KMS-11 (cell line): ENCODE results near the gene SPEM1.

ENCODE experiments used
- H2AFZ ChIP-seq: fragments of 200-600 bp; sonication (generic); 2 replicates; pipeline ENCODE4 v1.6.1; 2016; ENCODE audit warnings: antibody characterized with exemption, mixed run types, low read depth
- H3K27ac ChIP-seq: fragments of 200-600 bp; sonication (generic); 2 replicates; pipeline ENCODE4 v1.6.1; 2016; ENCODE audit warnings: mild to moderate bottlenecking, mixed run types
- H3K27me3 ChIP-seq: fragments of 200-600 bp; sonication (generic); 2 replicates; pipeline ENCODE4 v1.6.1; 2017; ENCODE audit warnings: mild to moderate bottlenecking, low read depth, mixed run types, moderate library complexity; ENCODE audit not compliant: insufficient read depth
- H3K36me3 ChIP-seq: fragments of 200-600 bp; sonication (generic); 2 replicates; pipeline ENCODE4 v1.6.1; 2017; ENCODE audit warnings: mild to moderate bottlenecking, mixed run types; ENCODE audit not compliant: insufficient read depth
- H3K4me1 ChIP-seq: fragments of 200-600 bp; sonication (generic); 2 replicates; pipeline ENCODE4 v1.6.1; 2016; ENCODE audit warnings: mild to moderate bottlenecking, low read depth, mixed run types; ENCODE audit not compliant: poor library complexity, severe bottlenecking
- H3K4me2 ChIP-seq: fragments of 200-600 bp; sonication (generic); 2 replicates; pipeline ENCODE4 v1.7.0; 2016; ENCODE audit warnings: mild to moderate bottlenecking, mixed run types
- H3K4me3 ChIP-seq: fragments of 200-600 bp; sonication (generic); IDR thresholded peaks from 2 replicates; pipeline ENCODE4 v1.6.1; 2017; ENCODE audit warnings: low read depth, low read length, mixed read lengths; ENCODE audit not compliant: insufficient read depth
- H3K79me2 ChIP-seq: fragments of 200-600 bp; sonication (generic); 2 replicates; pipeline ENCODE4 v1.6.1; 2016; ENCODE audit warnings: low read depth, mixed run types; ENCODE audit not compliant: insufficient read depth
- H3K9ac ChIP-seq: fragments of 200-600 bp; sonication (generic); 2 replicates; pipeline ENCODE4 v1.6.1; 2016; ENCODE audit warnings: mild to moderate bottlenecking, mixed run types
- H4K20me1 ChIP-seq: fragments of 200-600 bp; sonication (generic); 2 replicates; pipeline ENCODE4 v1.6.1; 2016; ENCODE audit warnings: mild to moderate bottlenecking, mixed run types; ENCODE audit not compliant: insufficient read depth
- TF ChIP-seq, protein P1 (sequence below): fragments of 200-600 bp; sonication (generic); conservative IDR thresholded peaks from 2 replicates; pipeline ENCODE4 v1.6.1; 2017; ENCODE audit warnings: low read depth, mild to moderate bottlenecking, antibody characterized with exemption, low read length, moderate library complexity, mixed read lengths

Gene SPEM1

GRCh38 chr17:7414837-7415236, 5.3 kb upstream of the SPEM1 start:
- no peaks in the 10 kb centered on the region for H3K79me2 ChIP-seq
- TF ChIP-seq, protein P1, sequence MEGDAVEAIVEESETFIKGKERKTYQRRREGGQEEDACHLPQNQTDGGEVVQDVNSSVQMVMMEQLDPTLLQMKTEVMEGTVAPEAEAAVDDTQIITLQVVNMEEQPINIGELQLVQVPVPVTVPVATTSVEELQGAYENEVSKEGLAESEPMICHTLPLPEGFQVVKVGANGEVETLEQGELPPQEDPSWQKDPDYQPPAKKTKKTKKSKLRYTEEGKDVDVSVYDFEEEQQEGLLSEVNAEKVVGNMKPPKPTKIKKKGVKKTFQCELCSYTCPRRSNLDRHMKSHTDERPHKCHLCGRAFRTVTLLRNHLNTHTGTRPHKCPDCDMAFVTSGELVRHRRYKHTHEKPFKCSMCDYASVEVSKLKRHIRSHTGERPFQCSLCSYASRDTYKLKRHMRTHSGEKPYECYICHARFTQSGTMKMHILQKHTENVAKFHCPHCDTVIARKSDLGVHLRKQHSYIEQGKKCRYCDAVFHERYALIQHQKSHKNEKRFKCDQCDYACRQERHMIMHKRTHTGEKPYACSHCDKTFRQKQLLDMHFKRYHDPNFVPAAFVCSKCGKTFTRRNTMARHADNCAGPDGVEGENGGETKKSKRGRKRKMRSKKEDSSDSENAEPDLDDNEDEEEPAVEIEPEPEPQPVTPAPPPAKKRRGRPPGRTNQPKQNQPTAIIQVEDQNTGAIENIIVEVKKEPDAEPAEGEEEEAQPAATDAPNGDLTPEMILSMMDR, result no peak
- no peak overlapping the region for H2AFZ ChIP-seq
- no peak overlapping the region for H3K9ac ChIP-seq
- no peaks in the 10 kb centered on the region for H3K36me3 ChIP-seq
- no peaks in the 10 kb centered on the region for H3K27me3 ChIP-seq
- H4K20me1 ChIP-seq, result no peaks in the 10 kb centered on the region
- H3K27ac ChIP-seq, result no peak overlapping the region
- H3K4me3 ChIP-seq, result no peak overlapping the region
- no peaks in the 10 kb centered on the region for H3K4me1 ChIP-seq
- H3K4me2 ChIP-seq, result no peak overlapping the region

DNA sequence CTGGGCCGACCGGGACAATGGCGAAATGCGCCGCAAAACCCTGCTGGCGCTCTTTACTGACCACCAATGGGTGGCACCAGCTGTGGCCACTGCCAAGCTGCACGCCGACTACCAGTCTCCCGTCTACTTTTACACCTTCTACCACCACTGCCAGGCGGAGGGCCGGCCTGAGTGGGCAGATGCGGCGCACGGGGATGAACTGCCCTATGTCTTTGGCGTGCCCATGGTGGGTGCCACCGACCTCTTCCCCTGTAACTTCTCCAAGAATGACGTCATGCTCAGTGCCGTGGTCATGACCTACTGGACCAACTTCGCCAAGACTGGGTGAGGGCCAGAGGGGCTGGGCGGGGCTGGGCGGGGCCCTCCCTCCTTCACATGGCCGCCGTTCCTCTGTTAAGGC, 4.3 kb upstream of the SPEM1 start:
- no peaks in the 10 kb centered on the region for H3K36me3 ChIP-seq
- H3K4me1 ChIP-seq, result no peaks in the 10 kb centered on the region
- no peak overlapping the region for H3K4me2 ChIP-seq
- H3K27ac ChIP-seq, result no peak overlapping the region
- no peak overlapping the region for H3K4me3 ChIP-seq
- H2AFZ ChIP-seq, result no peak overlapping the region
- TF ChIP-seq, protein P1, result no peak
- H3K27me3 ChIP-seq, result no peaks in the 10 kb centered on the region
- H4K20me1 ChIP-seq, result no peaks in the 10 kb centered on the region
- H3K9ac ChIP-seq, result no peak overlapping the region
- no peaks in the 10 kb centered on the region for H3K79me2 ChIP-seq

- Histone ChIP-seq H2AFZ (no peak overlapping the region), H3K4me1 (no peaks in the 10 kb centered on the region), H3K27me3 (no peaks in the 10 kb centered on the region), H3K9ac (no peak overlapping the region), H3K79me2 (no peaks in the 10 kb centered on the region), H3K36me3 (no peaks in the 10 kb centered on the region), H3K27ac (no peak overlapping the region), H3K4me3 (no peak overlapping the region), H4K20me1 (no peaks in the 10 kb centered on the region), H3K4me2 (no peak overlapping the region)
- TF ChIP-seq, protein P1, result no peak
Observed at GRCh38 chr17:7416323-7416722, 3.8 kb upstream of the SPEM1 start.

DNA sequence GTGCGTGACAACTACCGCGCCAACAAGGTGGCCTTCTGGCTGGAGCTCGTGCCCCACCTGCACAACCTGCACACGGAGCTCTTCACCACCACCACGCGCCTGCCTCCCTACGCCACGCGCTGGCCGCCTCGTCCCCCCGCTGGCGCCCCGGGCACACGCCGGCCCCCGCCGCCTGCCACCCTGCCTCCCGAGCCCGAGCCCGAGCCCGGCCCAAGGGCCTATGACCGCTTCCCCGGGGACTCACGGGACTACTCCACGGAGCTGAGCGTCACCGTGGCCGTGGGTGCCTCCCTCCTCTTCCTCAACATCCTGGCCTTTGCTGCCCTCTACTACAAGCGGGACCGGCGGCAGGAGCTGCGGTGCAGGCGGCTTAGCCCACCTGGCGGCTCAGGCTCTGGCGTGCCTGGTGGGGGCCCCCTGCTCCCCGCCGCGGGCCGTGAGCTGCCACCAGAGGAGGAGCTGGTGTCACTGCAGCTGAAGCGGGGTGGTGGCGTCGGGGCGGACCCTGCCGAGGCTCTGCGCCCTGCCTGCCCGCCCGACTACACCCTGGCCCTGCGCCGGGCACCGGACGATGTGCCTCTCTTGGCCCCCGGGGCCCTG, 3.0 kb upstream of the SPEM1 start:
- TF ChIP-seq, protein P1, result no peak
- Histone ChIP-seq H3K27me3 (no peaks in the 10 kb centered on the region), H2AFZ (no peak overlapping the region), H4K20me1 (no peaks in the 10 kb centered on the region), H3K4me1 (no peaks in the 10 kb centered on the region), H3K79me2 (no peaks in the 10 kb centered on the region), H3K9ac (no peak overlapping the region), H3K27ac (no peak overlapping the region), H3K4me2 (no peak overlapping the region), H3K4me3 (no peak overlapping the region), H3K36me3 (no peaks in the 10 kb centered on the region)
